GM10266 (cell line): Measurements from ENCODE around the gene AOAH.

ENCODE experiments used
- DNase-seq: peaks from one replicate; pipeline ENCODE4 v3.0.0; 2012; ENCODE audit errors: extremely low spot score
- TF ChIP-seq, protein P1 (sequence below): IDR thresholded peaks from 2 replicates; pipeline ENCODE4 v1.5.1; 2012; ENCODE audit warnings: mild to moderate bottlenecking, low read depth; ENCODE audit not compliant: control insufficient read depth, insufficient read depth; ENCODE audit errors: missing control alignments

The AOAH gene

DNA sequence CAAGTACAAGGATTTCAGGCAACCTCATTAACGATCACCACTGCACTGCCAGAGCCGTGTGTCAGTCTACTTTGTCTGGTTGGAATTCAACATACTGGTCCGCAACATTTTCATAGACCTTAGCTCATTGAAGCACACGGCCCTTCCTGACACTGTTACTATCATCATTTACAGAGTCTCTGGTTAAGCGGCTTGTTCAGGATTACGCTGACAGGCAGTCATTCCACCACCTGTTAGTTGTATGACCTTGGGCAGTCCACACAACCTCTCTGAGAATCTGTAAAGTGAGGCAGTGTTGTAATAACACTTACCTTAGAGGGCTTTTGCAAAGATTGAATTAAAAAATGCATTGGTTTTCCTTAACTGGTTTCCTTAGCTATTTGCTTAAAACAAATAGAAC lies 112.6 kb downstream of the AOAH start:
- no peak for DNase-seq
- TF ChIP-seq, protein P1, sequence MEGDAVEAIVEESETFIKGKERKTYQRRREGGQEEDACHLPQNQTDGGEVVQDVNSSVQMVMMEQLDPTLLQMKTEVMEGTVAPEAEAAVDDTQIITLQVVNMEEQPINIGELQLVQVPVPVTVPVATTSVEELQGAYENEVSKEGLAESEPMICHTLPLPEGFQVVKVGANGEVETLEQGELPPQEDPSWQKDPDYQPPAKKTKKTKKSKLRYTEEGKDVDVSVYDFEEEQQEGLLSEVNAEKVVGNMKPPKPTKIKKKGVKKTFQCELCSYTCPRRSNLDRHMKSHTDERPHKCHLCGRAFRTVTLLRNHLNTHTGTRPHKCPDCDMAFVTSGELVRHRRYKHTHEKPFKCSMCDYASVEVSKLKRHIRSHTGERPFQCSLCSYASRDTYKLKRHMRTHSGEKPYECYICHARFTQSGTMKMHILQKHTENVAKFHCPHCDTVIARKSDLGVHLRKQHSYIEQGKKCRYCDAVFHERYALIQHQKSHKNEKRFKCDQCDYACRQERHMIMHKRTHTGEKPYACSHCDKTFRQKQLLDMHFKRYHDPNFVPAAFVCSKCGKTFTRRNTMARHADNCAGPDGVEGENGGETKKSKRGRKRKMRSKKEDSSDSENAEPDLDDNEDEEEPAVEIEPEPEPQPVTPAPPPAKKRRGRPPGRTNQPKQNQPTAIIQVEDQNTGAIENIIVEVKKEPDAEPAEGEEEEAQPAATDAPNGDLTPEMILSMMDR: no peak

DNA sequence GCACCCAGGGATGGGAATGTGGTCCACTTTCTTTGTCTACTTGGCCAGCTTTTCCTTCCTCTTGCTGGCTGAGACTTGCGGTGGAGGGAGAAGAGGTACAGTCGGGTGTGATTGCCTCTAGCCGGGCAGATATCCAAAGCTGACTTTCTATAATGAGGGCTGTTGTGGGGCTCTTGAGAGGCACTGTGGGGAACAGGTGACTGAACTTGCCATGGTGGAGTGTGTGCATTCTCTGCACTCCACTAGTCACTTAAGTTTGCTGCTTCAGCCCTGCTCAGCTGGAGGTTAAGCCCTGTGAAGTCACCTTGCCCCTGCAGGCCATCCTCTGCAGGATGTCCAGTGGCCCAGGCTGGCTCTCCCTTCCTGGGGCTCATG lies 116.6 kb downstream of the AOAH start:
- DNase-seq: no peak
- TF ChIP-seq, protein P1: no peak

- DNase-seq: no peak
- TF ChIP-seq, protein P1: no peak
Measured at GRCh38 chr7:36606976-36607720, 117.1 kb downstream of the AOAH start.

DNA sequence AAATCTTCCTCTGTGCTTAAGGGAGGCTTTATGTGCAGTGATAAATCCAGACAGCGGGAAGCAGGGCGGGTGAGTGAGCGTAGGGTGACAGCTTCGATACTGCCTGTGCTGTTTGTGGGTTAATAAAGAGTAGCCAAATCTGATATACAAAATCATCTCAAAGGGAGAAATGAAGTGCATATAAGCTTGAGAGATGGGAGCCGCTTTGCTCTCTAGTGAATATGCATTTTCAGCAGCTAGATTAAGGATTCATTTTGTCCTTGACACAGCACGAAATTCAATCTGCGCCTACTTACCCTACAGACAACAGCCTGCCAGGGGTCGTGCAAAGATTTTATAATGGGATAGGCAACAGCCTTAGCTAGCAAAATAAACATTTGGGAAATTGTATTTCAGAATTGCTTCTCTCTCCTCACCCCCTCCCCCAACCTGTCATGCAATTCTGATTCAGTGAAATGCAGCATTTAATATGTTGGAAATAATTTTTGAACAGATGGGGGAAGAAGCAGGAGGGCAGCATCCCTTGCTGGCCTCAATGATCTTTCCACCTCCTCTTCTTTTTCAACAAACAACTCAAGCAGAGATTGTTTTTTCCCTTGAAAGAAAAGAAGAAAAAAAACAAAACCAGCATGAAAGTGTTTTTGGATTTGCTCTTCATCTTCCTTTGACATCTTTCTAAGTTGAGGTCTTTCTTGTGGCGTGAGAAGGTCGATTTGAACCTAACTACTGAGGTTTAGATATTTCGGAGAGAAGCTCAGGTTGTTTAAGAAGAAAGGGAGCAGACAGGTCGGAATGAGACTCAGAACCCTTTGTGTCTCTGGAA lies 117.9 kb downstream of the AOAH start:
- no peak for DNase-seq
- TF ChIP-seq, protein P1: no peak

DNA sequence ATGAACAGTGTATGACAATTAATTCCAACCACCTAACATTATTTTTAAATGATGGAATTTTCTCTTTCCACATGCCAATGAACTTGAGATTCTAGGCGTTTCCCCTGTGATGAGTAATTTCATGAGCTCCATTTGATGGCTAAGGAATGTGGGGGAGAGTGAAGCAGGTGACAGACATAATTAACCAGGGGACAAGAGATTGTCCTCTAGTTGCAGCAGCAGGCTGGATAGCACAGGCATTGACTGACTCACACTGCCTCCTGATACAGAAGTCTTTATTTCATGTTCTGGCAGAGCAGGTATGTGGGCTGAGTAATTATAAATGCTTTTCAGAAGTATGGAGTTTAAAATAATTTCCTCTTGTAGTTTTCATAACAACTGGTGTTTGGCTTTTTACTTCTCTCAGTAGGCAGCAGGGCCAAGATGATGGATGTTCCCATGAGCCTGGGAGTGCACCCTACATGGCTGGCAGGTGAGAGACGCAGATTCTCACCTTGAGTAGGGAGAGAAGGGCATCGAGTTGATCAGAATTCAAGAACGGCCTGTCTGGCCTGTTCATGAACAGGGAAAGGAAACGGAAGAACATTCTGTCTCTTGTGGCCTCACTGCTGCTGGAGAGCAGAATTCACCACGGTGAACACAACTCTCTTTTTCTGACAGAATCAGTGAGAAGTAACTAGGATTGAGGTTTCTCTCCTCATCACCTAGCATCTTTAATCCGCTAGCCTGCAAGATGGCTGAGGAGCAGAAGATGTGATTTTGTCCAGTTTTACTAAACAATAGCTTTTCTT lies 118.8 kb downstream of the AOAH start:
- TF ChIP-seq, protein P1: no peak
- no peak for DNase-seq

GRCh38 chr7:36604806-36605205 lies 119.5 kb downstream of the AOAH start:
- no peak for DNase-seq
- TF ChIP-seq, protein P1: no peak
